K562 (cell line): Measurements from ENCODE around the gene HOATZ. TPM values are rescaled to one million over a fixed set of nuclear protein-coding genes. Genes with fewer than 3 reads are reported as not detected.

ENCODE experiments used
- ATAC-seq: fragments of 200-7000 bp; cut with Tn5 transposase; 3 replicates; pipeline ENCODE4 v1.9.1; 2020; ENCODE audit warnings: moderate library complexity
- BruUV-seq: library from RNA; stranded (reverse); fragments of 400-500 nt; replicated peaks from 2 replicates; lab custom pipeline; 2021; lab: Mats Ljungman, UMichigan
- CTCF ChIA-PET: fragments of 300-600 bp; formaldehyde crosslinking; extraction: SDS; loops from one replicate; lab custom pipeline; 2021; ENCODE audit warnings: low intra/inter-chr PET ratio; lab: Yijun Ruan, JAX
- POLR2A ChIA-PET: fragments of 300-600, 350-650 bp; sonication (Branson Sonifier 250); formaldehyde crosslinking; extraction: SDS; loops from one replicate; lab custom pipeline; 2021; ENCODE audit warnings: antibody characterized with exemption, inconsistent platforms; lab: Yijun Ruan, JAX
- DNase-seq, 4 experiments: peaks; one replicate each; pipeline versions ENCODE4 v3.0.0 to v3.0.0-alpha.2; 2011 to 2018; ENCODE audit warnings: low spot score in 3 of 4, mixed read lengths in 3 of 4; ENCODE audit errors: extremely low read depth in 1 of 4
- FAIRE-seq: peaks from 2 replicates; lab custom pipeline; 2011; peaks lifted over from hg19 to GRCh38; lab: Jason Lieb, UNC
- H2AFZ ChIP-seq: 2 replicates; pipeline ENCODE4 v1.6.0; 2011; ENCODE audit warnings: low read depth, low read length, control low read depth, inconsistent platforms
- H3K27ac ChIP-seq: fragments of 200-600 bp; 3 replicates; pipeline ENCODE4 v1.8.0; 2011; ENCODE audit warnings: low read depth, mild to moderate bottlenecking, control low read depth, inconsistent platforms, low read length, moderate library complexity, mixed read lengths; ENCODE audit errors: extremely low read depth
- H3K27me3 ChIP-seq, 2 experiments: fragments of 300-600 bp in 1 of 2; 2 replicates in 1 of 2; 3 replicates in 1 of 2; pipeline versions ENCODE4 v1.6.0 to v1.8.0; 2011; ENCODE audit warnings: inconsistent platforms in 2 of 2, low read length in 2 of 2, mild to moderate bottlenecking in 1 of 2, mixed read lengths in 1 of 2, moderate library complexity in 1 of 2; ENCODE audit not compliant: control insufficient read depth in 2 of 2, insufficient read depth in 2 of 2
- H3K36me3 ChIP-seq: fragments of 300-600 bp; 3 replicates; pipeline ENCODE4 v1.8.0; 2011; ENCODE audit warnings: mild to moderate bottlenecking, low read length, inconsistent platforms; ENCODE audit not compliant: control insufficient read depth, insufficient read depth
- H3K4me1 ChIP-seq, 2 experiments: fragments of 200-600 bp in 1 of 2; replicated peaks in 1 of 2; 2 replicates in 1 of 2; 3 replicates in 1 of 2; pipeline versions ENCODE4 v1.5.1 to v1.8.0; 2011; ENCODE audit warnings: inconsistent platforms in 2 of 2, low read length in 2 of 2, mild to moderate bottlenecking in 1 of 2, mixed read lengths in 1 of 2, moderate library complexity in 1 of 2; ENCODE audit not compliant: control insufficient read depth in 2 of 2, insufficient read depth in 2 of 2
- H3K4me2 ChIP-seq: 2 replicates; pipeline ENCODE4 v1.6.1; 2011; ENCODE audit warnings: low read length, control low read depth, inconsistent platforms, mixed read lengths; ENCODE audit not compliant: insufficient read depth
- H3K4me3 ChIP-seq: fragments of 200-600 bp; sonication (generic), shearing (Covaris generic); 2 replicates; pipeline ENCODE4 v1.5.1; 2016; ENCODE audit warnings: control low read depth, inconsistent platforms
- H3K79me2 ChIP-seq: fragments of 200-600 bp; 3 replicates; pipeline ENCODE4 v1.8.0; 2011; ENCODE audit warnings: low read length, inconsistent platforms; ENCODE audit not compliant: control insufficient read depth, insufficient read depth
- H3K9ac ChIP-seq, 2 experiments: 2 replicates each; pipeline versions ENCODE4 v1.6.0 to v1.6.1; 2011; ENCODE audit warnings: low read depth in 2 of 2, low read length in 2 of 2, control low read depth in 1 of 2, inconsistent platforms in 1 of 2, mild to moderate bottlenecking in 1 of 2, mixed read lengths in 1 of 2; ENCODE audit not compliant: insufficient read depth in 1 of 2
- H3K9me1 ChIP-seq: one replicate; pipeline ENCODE4 v1.6.0; 2011; ENCODE audit warnings: inconsistent platforms, mild to moderate bottlenecking, low read length, moderate library complexity; ENCODE audit not compliant: control insufficient read depth, insufficient read depth
- H3K9me3 ChIP-seq: replicated peaks from 2 replicates; pipeline ENCODE4 v1.5.1; 2011; ENCODE audit warnings: low read depth, low read length, inconsistent platforms; ENCODE audit not compliant: control insufficient read depth, insufficient read depth
- H4K20me1 ChIP-seq: replicated peaks from 2 replicates; pipeline ENCODE4 v1.6.1; 2011; ENCODE audit warnings: low read length, inconsistent platforms, mixed read lengths; ENCODE audit not compliant: control insufficient read depth, insufficient read depth
- CBX3 ChIP-seq, 2 experiments: IDR thresholded peaks; 1 replicate in 1 of 2; 2 replicates in 1 of 2; pipeline ENCODE4 v1.6.1; 2012; ENCODE audit warnings: inconsistent platforms in 2 of 2, low read length in 2 of 2, borderline replicate concordance in 1 of 2, control low read depth in 1 of 2
- CBX5 ChIP-seq: IDR thresholded peaks from 2 replicates; pipeline ENCODE4 v1.6.1; 2014; ENCODE audit warnings: low read depth, borderline replicate concordance
- MBD1 ChIP-seq: fragments of 250-450 bp; sonication (Bioruptor Pico); IDR thresholded peaks from 2 replicates; pipeline ENCODE4 v1.8.0; 2022; ENCODE audit warnings: inconsistent platforms
- PML ChIP-seq: IDR thresholded peaks from 2 replicates; pipeline ENCODE4 v1.6.1; 2012; ENCODE audit warnings: low read length, inconsistent platforms
- RERE ChIP-seq: sonication (generic); formaldehyde crosslinking; IDR thresholded peaks from 2 replicates; pipeline ENCODE4 v1.8.0; 2023; ENCODE audit warnings: missing genetic modification reagents, mild to moderate bottlenecking, borderline replicate concordance
- TRIM28 ChIP-seq: fragments of 450-650 bp; IDR thresholded peaks from 2 replicates; pipeline ENCODE4 v1.6.1; 2017
- ZNF280A ChIP-seq: fragments of 450-650 bp; IDR thresholded peaks from 2 replicates; pipeline ENCODE4 v1.6.1; 2018; ENCODE audit warnings: mild to moderate bottlenecking, low read depth; ENCODE audit not compliant: partially characterized antibody
- in situ Hi-C: fragments of 300-500 bp; cut with MboI; formaldehyde crosslinking; loops from 4 replicates; pipeline ENCODE4 v1.15.0; 2018; ENCODE audit warnings: inconsistent platforms, mixed read lengths
- intact Hi-C: fragments of 100-400 bp; cut with micrococcal nuclease; formaldehyde crosslinking; loops from 2 replicates; pipeline ENCODE4 v1.14.2; 2022
- polyA plus RNA-seq, 8 experiments: library from polyadenylated mRNA; depleted of rRNA in 4 of 8; stranded (reverse) in 5 of 8; unstranded in 3 of 8; fragments of >200 nt; fragmentation: Nextera tagmentation in 2 of 8; fragmentation: Illumina TruSeq in 1 of 8; extraction: Ambion mirVana in 2 of 8; extraction: Trizol in 1 of 8; gene quantifications; 2 replicates each; pipeline versions ENCODE4 v1.2.1 to v1.2.3, GENCODE V29; 2011 to 2014; ENCODE audit warnings: inconsistent platforms in 1 of 8, missing spikeins in 1 of 8
- total RNA-seq, 7 experiments: library from RNA; depleted of rRNA in 6 of 7; stranded (reverse); fragments of >200 nt in 6 of 7; fragmentation: Illumina TruSeq in 2 of 7; extraction: Trizol in 2 of 7; gene quantifications; 2 replicates each; pipeline versions ENCODE4 v1.2.1 to v1.2.3, GENCODE V29; 2011 to 2021; ENCODE audit warnings: low replicate concordance in 1 of 7

HOATZ gene
- total and polyA plus RNA-seq, 9 of the 15 experiments (the other 6 are each of a cell fraction or from before 2014, with no cell fraction given): not detected

- no peaks in the 10 kb centered on the region for H4K20me1 ChIP-seq
- H3K4me2 ChIP-seq: no peak overlapping the region
- no peaks in the 10 kb centered on the region for H3K4me1 ChIP-seq
- no peaks in the 10 kb centered on the region for H3K79me2 ChIP-seq
- no peak for FAIRE-seq
- CTCF ChIA-PET: no interaction called here
- H3K27ac ChIP-seq: no peak overlapping the region
- no peak overlapping the region for H2AFZ ChIP-seq
- TF ChIP-seq ZNF280A (peak; percentile 41), PML (no peak), CBX3 (IDR thresholded peaks at IDR 0.05; ENCODE audit: borderline replicate concordance in 1 of 2, low read length in 2 of 2) (0 out of 3 replicates have a peak, but pooled peaks of 1 of the 2 experiments have one; percentile 66), MBD1 (CRISPR knock-in tag) (no peak), TRIM28 (peak; percentile 80; the same call in 1 of the 2 replicates), RERE (CRISPR knock-in tag) (no peak), CBX5 (0 out of 2 replicates have a peak, but pooled peaks have one; percentile 32)
- TF ChIP-seq, all 486 proteins: peak for 4
- Histone ChIP-seq H3K9me3 (no peaks in the 10 kb centered on the region; the same call in 1 of the 2 replicates), H3K9ac (no peak overlapping the region), H3K27me3 (no peaks in the 10 kb centered on the region), H3K9me1 (no peaks in the 10 kb centered on the region), H3K4me3 (no peak overlapping the region), H3K36me3 (no peaks in the 10 kb centered on the region)
- ATAC-seq (no peak), DNase-seq (no peak)
- intact Hi-C loops: no loop called here
- no TSS peak for BruUV-seq
- POLR2A ChIA-PET: no interaction called here
- in situ Hi-C loops: no loop called here
These were observed 31.1 kb upstream of the HOATZ start for GRCh38 chr11:111483431-111483830.
